GM12801 (cell line): ENCODE measurements around the gene ABI2.

Experiments used
- CTCF ChIP-seq: IDR thresholded peaks from one replicate; pipeline ENCODE4 v1.5.1; 2011; ENCODE audit warnings: control low read depth; ENCODE audit not compliant: insufficient read length; ENCODE audit errors: extremely low read depth

ABI2 gene

GRCh38 chr2:203451011-203451410 is 122.8 kb downstream of the ABI2 start:
- TF ChIP-seq CTCF, result no peak

- TF ChIP-seq CTCF, result no peak
Observed at GRCh38 chr2:203451689-203452088, 123.5 kb downstream of the ABI2 start.

GRCh38 chr2:203453858-203454451 is 125.8 kb downstream of the ABI2 start:
- no peak for TF ChIP-seq CTCF

- no peak for TF ChIP-seq CTCF
Observed at GRCh38 chr2:203455209-203455608, 127.0 kb downstream of the ABI2 start.

- no peak for TF ChIP-seq CTCF
Observed at GRCh38 chr2:203461746-203462145, 133.6 kb downstream of the ABI2 start.

- no peak for TF ChIP-seq CTCF
Observed at GRCh38 chr2:203462308-203462707, 134.1 kb downstream of the ABI2 start.

GRCh38 chr2:203463266-203463678 is 135.1 kb downstream of the ABI2 start:
- TF ChIP-seq CTCF, result no peak
